ENCODE data around the gene IRS2. TPM values are rescaled to one million over a fixed set of nuclear protein-coding genes. Genes with fewer than 3 reads are reported as not detected.

IRS2 gene
- total RNA-seq, 1 donor from 2014 or later = 24.7 TPM

GRCh38 chr13:109784590-109785140 lies 1.7 kb downstream of the IRS2 start:
- peak; percentile 44 for ATAC-seq
- intact Hi-C loops (cut with DNase I) = loop anchor here (10.0 kb wide), 2 partner anchors 640 to 920 kb away; partner anchors contain the start of gene CARS2
- DNase-seq (ENCODE audit: low spot score) = peak; percentile 86

- ATAC-seq = no peak
- DNase-seq (ENCODE audit: low spot score) = no peak
- intact Hi-C loops (cut with DNase I) = loop anchor here (10.0 kb wide), 2 partner anchors 639 to 921 kb away; partner anchors contain the start of gene CARS2
Measured at GRCh38 chr13:109783815-109784589, 2.4 kb downstream of the IRS2 start.

- DNase-seq (ENCODE audit: low spot score) = no peak
- intact Hi-C loops (cut with DNase I) = loop anchor here (10.0 kb wide), 2 partner anchors 639 to 921 kb away; partner anchors contain the start of gene CARS2
Measured at GRCh38 chr13:109783447-109783814, 3.0 kb downstream of the IRS2 start.

GRCh38 chr13:109782823-109783431 lies 3.5 kb downstream of the IRS2 start:
- no peak for ATAC-seq
- DNase-seq (ENCODE audit: low spot score) = no peak
- intact Hi-C loops (cut with DNase I) = loop anchor here (10.0 kb wide), 2 partner anchors 638 to 922 kb away; partner anchors contain the start of gene CARS2

More at GRCh38 chr13:109783447-109783814, 3.0 kb downstream of the IRS2 start:
- ATAC-seq = no peak

- DNase-seq (ENCODE audit: low spot score) (no peak), ATAC-seq (no peak)
- intact Hi-C loops (cut with DNase I) = loop anchor here (10.0 kb wide), 2 partner anchors 637 to 923 kb away; partner anchors contain the start of gene CARS2
Measured at GRCh38 chr13:109782066-109782822, 4.1 kb downstream of the IRS2 start.

GRCh38 chr13:109781384-109782065 lies 4.9 kb downstream of the IRS2 start:
- DNase-seq (ENCODE audit: low spot score) (no peak), ATAC-seq (no peak)
- intact Hi-C loops (cut with DNase I) = loop anchor here (10.0 kb wide), 2 partner anchors 637 to 923 kb away; partner anchors contain the start of gene CARS2

GRCh38 chr13:109780845-109781383 lies 5.5 kb downstream of the IRS2 start:
- intact Hi-C loops (cut with DNase I) = loop anchor here (10.0 kb wide), 2 partner anchors 636 to 924 kb away; partner anchors contain the start of gene CARS2
- no peak for DNase-seq (ENCODE audit: low spot score)
- no peak for ATAC-seq

GRCh38 chr13:109779876-109780510 lies 6.4 kb downstream of the IRS2 start:
- no peak for DNase-seq (ENCODE audit: low spot score)
- intact Hi-C loops (cut with DNase I) = loop anchor here (10.0 kb wide), 2 partner anchors 635 to 925 kb away; partner anchors contain the start of gene CARS2
- ATAC-seq = no peak

- intact Hi-C loops (cut with DNase I) = no loop called here
- DNase-seq (ENCODE audit: low spot score) (no peak), ATAC-seq (no peak)
Measured at GRCh38 chr13:109779074-109779473, 7.3 kb downstream of the IRS2 start.

- intact Hi-C loops (cut with DNase I) = no loop called here
- ATAC-seq = no peak
- DNase-seq (ENCODE audit: low spot score) = no peak
Measured at GRCh38 chr13:109778102-109778542, 8.3 kb downstream of the IRS2 start.

GRCh38 chr13:109776575-109776974 lies 9.8 kb downstream of the IRS2 start:
- ATAC-seq = no peak
- no peak for DNase-seq (ENCODE audit: low spot score)
- intact Hi-C loops (cut with DNase I) = no loop called here

- intact Hi-C loops (cut with DNase I) = no loop called here
- ATAC-seq (no peak), DNase-seq (ENCODE audit: low spot score) (no peak)
Measured at GRCh38 chr13:109773786-109774185, 12.6 kb downstream of the IRS2 start.

- intact Hi-C loops (cut with DNase I) = no loop called here
- DNase-seq (ENCODE audit: low spot score) (no peak), ATAC-seq (no peak)
Measured at GRCh38 chr13:109773276-109773675, 13.1 kb downstream of the IRS2 start.

GRCh38 chr13:109771926-109772325 lies 14.5 kb downstream of the IRS2 start:
- intact Hi-C loops (cut with DNase I) = no loop called here
- no peak for DNase-seq (ENCODE audit: low spot score)
- ATAC-seq = no peak

GRCh38 chr13:109770436-109770835 lies 15.9 kb downstream of the IRS2 start:
- no peak for ATAC-seq
- intact Hi-C loops (cut with DNase I) = no loop called here
- no peak for DNase-seq (ENCODE audit: low spot score)

GRCh38 chr13:109769921-109770320 lies 16.5 kb downstream of the IRS2 start:
- ATAC-seq = no peak
- intact Hi-C loops (cut with DNase I) = no loop called here
- no peak for DNase-seq (ENCODE audit: low spot score)

- no peak for DNase-seq (ENCODE audit: low spot score)
- intact Hi-C loops (cut with DNase I) = no loop called here
- no peak for ATAC-seq
Measured at GRCh38 chr13:109769275-109769674, 17.1 kb downstream of the IRS2 start.

GRCh38 chr13:109768616-109769015 lies 17.8 kb downstream of the IRS2 start:
- ATAC-seq (no peak), DNase-seq (ENCODE audit: low spot score) (no peak)
- intact Hi-C loops (cut with DNase I) = no loop called here
